CD4-positive, alpha-beta T cell (primary cell): ENCODE results near the gene PLEKHG2. TPM values are rescaled to one million over a fixed set of nuclear protein-coding genes. Genes with fewer than 3 reads are reported as not detected.

Experiments
- ATAC-seq: fragments of 200-7000 bp; cut with Tn5 transposase; one replicate; pipeline ENCODE4 v1.10.0; 2022; ENCODE audit warnings: mild to moderate bottlenecking; ENCODE audit not compliant: poor library complexity
- CTCF ChIA-PET: fragments of 350-600 bp; sonication (Branson Sonifier 250); formaldehyde crosslinking; loops from one replicate; lab custom pipeline; 2021; ENCODE audit warnings: antibody characterized with exemption, inconsistent platforms; lab: Charles Lee
- POLR2A ChIA-PET: fragments of 350-600 bp; sonication (Branson Sonifier 250); formaldehyde crosslinking; loops from one replicate; lab custom pipeline; 2021; ENCODE audit warnings: antibody characterized with exemption, inconsistent platforms; lab: Charles Lee
- DNase-seq, 14 experiments: peaks; one replicate each; pipeline ENCODE4 v3.0.0-alpha.2; 2013 to 2020; ENCODE audit warnings: mixed read lengths in 2 of 14
- H3K27ac ChIP-seq, 2 donors: one replicate each; pipeline versions ENCODE4 v1.5.1 to v1.7.0; 2013; ENCODE audit warnings: low read length in 2 of 2, low read depth in 1 of 2, mild to moderate bottlenecking in 1 of 2
- H3K27me3 ChIP-seq, 2 experiments: 1 replicate in 1 of 2; 2 replicates in 1 of 2; pipeline versions ENCODE4 v1.6.1 to v1.7.0; 2013; ENCODE audit warnings: low read length in 2 of 2, control low read depth in 1 of 2, mild to moderate bottlenecking in 1 of 2, moderate library complexity in 1 of 2; ENCODE audit not compliant: insufficient read depth in 2 of 2, control insufficient read depth in 1 of 2
- H3K36me3 ChIP-seq: one replicate; pipeline ENCODE4 v1.6.1; 2013; ENCODE audit warnings: low read length, control low read depth; ENCODE audit not compliant: insufficient read depth
- H3K4me1 ChIP-seq: one replicate; pipeline ENCODE4 v1.6.1; 2013; ENCODE audit warnings: low read length, control low read depth; ENCODE audit not compliant: insufficient read depth
- H3K4me3 ChIP-seq: one replicate; pipeline ENCODE4 v1.5.1; 2013; ENCODE audit warnings: mild to moderate bottlenecking, low read length, moderate library complexity
- H3K9me3 ChIP-seq, 2 experiments: 1 replicate in 1 of 2; 2 replicates in 1 of 2; pipeline versions ENCODE4 v1.6.1 to v1.7.0; 2013; ENCODE audit warnings: low read length in 2 of 2, mild to moderate bottlenecking in 2 of 2, control low read depth in 1 of 2, moderate library complexity in 1 of 2; ENCODE audit not compliant: control insufficient read depth in 1 of 2, insufficient read depth in 1 of 2
- H3K27ac Mint-ChIP-seq: one replicate; pipeline ENCODE4 v1.8.0; 2020; ENCODE audit warnings: mixed read lengths
- H3K27me3 Mint-ChIP-seq: one replicate; pipeline ENCODE4 v1.8.0; 2021; ENCODE audit warnings: mixed read lengths
- H3K36me3 Mint-ChIP-seq: one replicate; pipeline ENCODE4 v1.8.0; 2021; ENCODE audit warnings: low read depth, mixed read lengths
- H3K4me1 Mint-ChIP-seq: one replicate; pipeline ENCODE4 v1.8.0; 2021; ENCODE audit warnings: low read depth, mixed read lengths
- H3K4me3 Mint-ChIP-seq: one replicate; pipeline ENCODE4 v1.8.0; 2020; ENCODE audit warnings: mild to moderate bottlenecking, mixed read lengths
- H3K9me3 Mint-ChIP-seq: one replicate; pipeline ENCODE4 v1.8.0; 2020; ENCODE audit warnings: mixed read lengths
- intact Hi-C, 2 experiments: fragments of 100-400 bp; cut with DNase I in 1 of 2; cut with micrococcal nuclease in 1 of 2; formaldehyde crosslinking; loops; one replicate each; pipeline versions ENCODE4 v1.15.1 to v1.9.0; 2023 to 2025; cut with DNase I, micrococcal nuclease
- total RNA-seq, 174 experiments: library from RNA in 2 of 174; stranded (reverse) in 2 of 174; gene quantifications; one replicate each; pipeline ENCODE4 v1.2.3 and lab custom pipeline; 2021 to 2026
- TF ChIP-seq, protein P1 (sequence below): fragments of 200-600 bp; IDR thresholded peaks from one replicate; pipeline ENCODE4 v1.8.0; 2022; ENCODE audit warnings: antibody characterized with exemption, mild to moderate bottlenecking

Gene PLEKHG2
- total RNA-seq, 2 experiments from 2014 or later, result 80.6 to 81.4 TPM

DNA sequence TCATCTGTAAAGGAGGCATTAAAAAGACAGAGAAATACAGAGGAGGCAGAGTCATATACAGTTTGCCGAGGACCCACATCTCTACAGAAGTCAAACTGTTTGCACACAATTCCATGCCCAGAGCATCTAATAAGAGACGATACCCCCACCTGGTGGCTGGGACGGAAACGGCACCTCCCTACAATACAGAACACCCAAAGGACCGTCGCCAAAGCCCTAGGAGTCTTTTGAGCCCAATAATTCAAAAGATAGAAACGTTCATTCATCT is 703 bp upstream of the PLEKHG2 start:
- DNase-seq (peak; percentile 86 to 95 (median 92)), ATAC-seq (peak; percentile 48)
- Histone ChIP-seq H3K4me3 (peak overlapping the region; percentile 100), H3K27ac (peak overlapping the region; percentile 100), H3K4me1 (peaks cover 72% of the 10 kb centered on the region), H3K27me3 (no peaks in the 10 kb centered on the region), H3K36me3 (peaks cover 29% of the 10 kb centered on the region), H3K9me3 (no peaks in the 10 kb centered on the region)
- Mint-ChIP-seq H3K27ac (peak overlapping the region; percentile 98), H3K9me3 (no peaks in the 10 kb centered on the region), H3K27me3 (peaks cover 12% of the 10 kb centered on the region), H3K4me3 (peak overlapping the region; percentile 95), H3K4me1 (peaks cover 41% of the 10 kb centered on the region), H3K36me3 (peaks cover 68% of the 10 kb centered on the region)
- intact Hi-C loops, result loop anchor here (1.0 to 10.0 kb wide), 10 partner anchors 10 to 289 kb away; partner anchors contain the start of genes MED29 (in 1 of the 2), PAF1 (in 1 of the 2), PAK4 (in 1 of the 2) and RPS16 (in 1 of the 2)
- TF ChIP-seq, protein P1, sequence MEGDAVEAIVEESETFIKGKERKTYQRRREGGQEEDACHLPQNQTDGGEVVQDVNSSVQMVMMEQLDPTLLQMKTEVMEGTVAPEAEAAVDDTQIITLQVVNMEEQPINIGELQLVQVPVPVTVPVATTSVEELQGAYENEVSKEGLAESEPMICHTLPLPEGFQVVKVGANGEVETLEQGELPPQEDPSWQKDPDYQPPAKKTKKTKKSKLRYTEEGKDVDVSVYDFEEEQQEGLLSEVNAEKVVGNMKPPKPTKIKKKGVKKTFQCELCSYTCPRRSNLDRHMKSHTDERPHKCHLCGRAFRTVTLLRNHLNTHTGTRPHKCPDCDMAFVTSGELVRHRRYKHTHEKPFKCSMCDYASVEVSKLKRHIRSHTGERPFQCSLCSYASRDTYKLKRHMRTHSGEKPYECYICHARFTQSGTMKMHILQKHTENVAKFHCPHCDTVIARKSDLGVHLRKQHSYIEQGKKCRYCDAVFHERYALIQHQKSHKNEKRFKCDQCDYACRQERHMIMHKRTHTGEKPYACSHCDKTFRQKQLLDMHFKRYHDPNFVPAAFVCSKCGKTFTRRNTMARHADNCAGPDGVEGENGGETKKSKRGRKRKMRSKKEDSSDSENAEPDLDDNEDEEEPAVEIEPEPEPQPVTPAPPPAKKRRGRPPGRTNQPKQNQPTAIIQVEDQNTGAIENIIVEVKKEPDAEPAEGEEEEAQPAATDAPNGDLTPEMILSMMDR, result peak; percentile 92
- CTCF ChIA-PET, result interaction anchor here (0.9 to 2.5 kb wide), 17 partner anchors 8 to 129 kb away, joined by 3 to 102 read pairs (median 7); partner anchors contain the start of genes EID2B, MED29, PAF1 and RPS16
- POLR2A ChIA-PET, result interaction anchor here (1.1 to 2.6 kb wide), 13 partner anchors 10 to 434 kb away, joined by 3 to 119 read pairs (median 6); partner anchors contain the start of genes FBL, MED29, PAF1 and RPS16

DNA sequence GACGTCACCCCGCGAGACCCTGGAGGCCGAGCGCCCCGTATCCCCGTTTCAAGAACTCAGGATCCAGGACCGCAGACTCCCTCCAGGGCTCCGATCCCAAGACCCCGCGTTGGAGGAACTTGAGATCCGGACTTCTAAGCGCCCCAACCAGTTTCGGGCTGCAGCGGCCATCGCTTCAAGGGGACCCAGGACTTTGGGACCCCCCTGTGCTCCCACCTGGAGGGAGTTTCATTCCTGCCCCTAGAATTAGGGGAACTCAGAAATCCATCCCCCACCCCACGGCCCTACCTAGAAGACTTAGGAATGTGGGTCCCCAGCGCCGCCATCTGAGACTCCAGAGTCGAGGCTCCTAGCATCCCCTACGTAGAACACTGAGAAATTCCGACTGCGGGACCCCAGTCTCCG is 400 bp downstream of the PLEKHG2 start:
- H3K36me3 ChIP-seq, result peaks cover 21% of the 10 kb centered on the region
- Mint-ChIP-seq H3K27me3 (peaks cover 12% of the 10 kb centered on the region), H3K36me3 (peaks cover 66% of the 10 kb centered on the region), H3K4me1 (peaks cover 41% of the 10 kb centered on the region), H3K27ac (peak overlapping the region; percentile 98), H3K9me3 (no peaks in the 10 kb centered on the region), H3K4me3 (peak overlapping the region; percentile 95)
- ChIA-PET POLR2A (interaction anchor here (1.0 to 2.6 kb wide), 13 partner anchors 8 to 433 kb away, joined by 3 to 119 read pairs (median 7); partner anchors contain the start of genes FBL, MED29, PAF1 and RPS16), CTCF (interaction anchor here (0.9 to 2.5 kb wide), 8 partner anchors 9 to 71 kb away, joined by 3 to 102 read pairs (median 12); partner anchors contain the start of genes MED29, PAF1, RPS16 and SAMD4B)
- peak overlapping the region; percentile 100 for H3K4me3 ChIP-seq
- ATAC-seq, result no peak
- peaks cover 71% of the 10 kb centered on the region for H3K4me1 ChIP-seq
- peak in 2 of 14 experiments; percentile 22 to 30 for DNase-seq
- intact Hi-C loops, result loop anchor here (1.0 to 10.0 kb wide), 10 partner anchors 12 to 291 kb away; partner anchors contain the start of genes MED29 (in 1 of the 2), PAF1 (in 1 of the 2), PAK4 (in 1 of the 2) and RPS16 (in 1 of the 2)
- TF ChIP-seq, protein P1, result peak; percentile 6
- no peaks in the 10 kb centered on the region for H3K27me3 ChIP-seq
- H3K27ac ChIP-seq, result peak overlapping the region; percentile 84 to 95
- no peaks in the 10 kb centered on the region for H3K9me3 ChIP-seq

DNA sequence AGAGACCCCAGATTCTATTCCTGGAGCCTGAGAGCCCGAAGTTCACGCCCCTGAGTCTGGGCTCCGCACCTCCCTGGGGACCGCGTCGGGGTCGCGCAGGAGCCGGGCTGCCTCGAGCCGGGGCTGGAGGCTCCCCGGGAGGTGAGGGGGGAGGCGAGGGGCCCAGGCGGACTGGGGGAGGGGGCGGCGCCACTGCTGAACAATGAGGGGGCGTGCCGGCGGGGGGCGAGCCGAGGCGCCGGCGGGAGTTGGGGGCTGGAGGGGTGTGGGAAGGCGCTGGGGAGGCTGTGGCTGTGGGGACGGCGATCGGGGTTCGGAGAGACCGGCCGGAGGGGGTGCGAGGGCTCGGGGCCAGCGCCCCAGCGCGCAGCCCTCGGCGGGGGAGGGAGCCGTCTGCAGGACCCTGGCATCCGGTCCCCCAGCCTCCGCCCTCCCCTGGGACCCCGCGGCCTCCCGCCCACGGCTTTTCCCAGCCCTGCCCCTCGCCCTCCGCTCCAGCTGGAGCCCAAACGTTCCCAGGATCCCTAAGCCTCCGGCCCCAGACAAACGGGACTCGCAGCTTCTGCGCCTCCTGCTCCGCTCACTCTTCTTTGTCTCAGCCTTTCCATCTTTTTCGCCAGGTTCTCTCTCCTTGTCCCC is 922 bp downstream of the PLEKHG2 start:
- Histone ChIP-seq H3K27me3 (no peaks in the 10 kb centered on the region), H3K4me3 (peak overlapping the region; percentile 100), H3K27ac (peak overlapping the region; percentile 84 to 95), H3K9me3 (no peaks in the 10 kb centered on the region), H3K36me3 (peaks cover 16% of the 10 kb centered on the region), H3K4me1 (peaks cover 66% of the 10 kb centered on the region)
- peak overlapping the region; percentile 95 for H3K4me3 Mint-ChIP-seq
- H3K4me1 Mint-ChIP-seq, result peaks cover 41% of the 10 kb centered on the region
- no peak for ATAC-seq
- H3K27ac Mint-ChIP-seq, result peak overlapping the region; percentile 98
- peak in 6 of 14 experiments; percentile 13 to 72 (median 40) for DNase-seq
- intact Hi-C loops, result loop anchor here (2.0 to 10.0 kb wide), 4 partner anchors 73 to 291 kb away; partner anchors contain the start of gene PAK4 (in 1 of the 2)
- ChIA-PET CTCF (interaction anchor here (1.1 to 2.5 kb wide), 3 partner anchors 9 to 119 kb away, joined by 3 to 14 read pairs (median 8); partner anchors contain the start of genes EID2B and RPS16), POLR2A (interaction anchor here (1.9 to 2.9 kb wide), 2 partner anchors 22 kb away, joined by 12 to 16 read pairs; partner anchors contain the start of genes MED29, PAF1 and RPS16)
- H3K27me3 Mint-ChIP-seq, result peaks cover 12% of the 10 kb centered on the region
- TF ChIP-seq, protein P1, result no peak
- H3K9me3 Mint-ChIP-seq, result no peaks in the 10 kb centered on the region
- peaks cover 65% of the 10 kb centered on the region for H3K36me3 Mint-ChIP-seq
